Measurements from ENCODE around the gene TBCE. TPM values are rescaled to one million over a fixed set of nuclear protein-coding genes. Genes with fewer than 3 reads are reported as not detected.

TBCE gene
- polyA plus RNA-seq, 1 donor from 2014 or later = 72.9 TPM

DNA sequence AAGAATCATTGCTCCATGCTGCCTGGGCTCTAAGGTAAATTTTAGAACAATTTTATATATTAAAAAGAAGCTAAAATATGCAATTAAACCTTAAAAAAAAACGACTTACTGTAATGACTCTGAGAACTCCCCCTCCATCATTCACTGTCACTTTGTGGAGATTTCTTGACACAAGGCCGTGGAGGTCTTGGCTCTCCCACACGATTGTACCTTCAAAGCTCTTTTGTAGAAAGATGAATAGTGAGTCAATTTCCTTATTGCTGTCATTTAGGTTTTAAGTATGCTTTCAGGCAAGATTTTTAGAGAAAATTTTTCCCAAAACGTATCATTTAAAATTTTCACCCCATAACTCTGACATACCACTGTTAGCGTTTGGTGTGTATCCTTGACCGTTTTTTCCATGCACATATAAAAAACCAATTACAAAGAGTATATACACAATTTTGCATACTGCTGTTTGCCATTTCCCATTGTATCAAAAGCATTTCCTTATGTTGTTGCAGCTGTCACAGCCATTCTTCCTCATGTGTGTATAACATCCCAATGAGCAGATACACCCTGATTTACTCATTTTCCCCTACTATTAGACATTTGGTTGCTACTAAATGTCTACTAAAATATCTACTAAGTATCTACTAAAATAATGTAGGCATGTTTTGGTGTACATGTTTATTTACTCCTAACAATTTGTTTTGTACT is 103.7 kb downstream of the TBCE start:
- H3K9ac ChIP-seq (ENCODE audit: low read length) = no peak overlapping the region
- no peaks in the 10 kb centered on the region for H3K36me3 ChIP-seq (ENCODE audit: insufficient read depth, low read length)
- no peaks in the 10 kb centered on the region for H3K27me3 ChIP-seq (ENCODE audit: insufficient read depth, low read depth, low read length)
- H3K4me2 ChIP-seq (ENCODE audit: low read length) = no peak overlapping the region
- H3K27ac ChIP-seq (ENCODE audit: low read length) = no peak overlapping the region
- no peaks in the 10 kb centered on the region for H3K79me2 ChIP-seq (replicated peaks; ENCODE audit: insufficient read depth, low read length)
- H3F3A ChIP-seq (ENCODE audit: insufficient read depth, low read length, poor library complexity, severe bottlenecking) = no peaks in the 10 kb centered on the region
- no peak overlapping the region for H2AFZ ChIP-seq (ENCODE audit: low read depth, low read length)
- no peak for TF ChIP-seq MXI1 (conservative IDR thresholded peaks at IDR 0.05; ENCODE audit: poor library complexity, severe bottlenecking)
- TF ChIP-seq SMC3 (conservative IDR thresholded peaks at IDR 0.05; ENCODE audit: poor library complexity) = no peak
- TF ChIP-seq POLR2AphosphoS5 (IDR thresholded peaks at IDR 0.05) = no peak
- no peak for TF ChIP-seq RAD21 (conservative IDR thresholded peaks at IDR 0.05)
- TF ChIP-seq TAF1 (IDR thresholded peaks at IDR 0.05; ENCODE audit: low read depth) = no peak
- no peak for TF ChIP-seq EZH2 (IDR thresholded peaks at IDR 0.05; ENCODE audit: borderline replicate concordance, insufficient read depth, low read length, poor library complexity, severe bottlenecking)
- TF ChIP-seq, protein P1, sequence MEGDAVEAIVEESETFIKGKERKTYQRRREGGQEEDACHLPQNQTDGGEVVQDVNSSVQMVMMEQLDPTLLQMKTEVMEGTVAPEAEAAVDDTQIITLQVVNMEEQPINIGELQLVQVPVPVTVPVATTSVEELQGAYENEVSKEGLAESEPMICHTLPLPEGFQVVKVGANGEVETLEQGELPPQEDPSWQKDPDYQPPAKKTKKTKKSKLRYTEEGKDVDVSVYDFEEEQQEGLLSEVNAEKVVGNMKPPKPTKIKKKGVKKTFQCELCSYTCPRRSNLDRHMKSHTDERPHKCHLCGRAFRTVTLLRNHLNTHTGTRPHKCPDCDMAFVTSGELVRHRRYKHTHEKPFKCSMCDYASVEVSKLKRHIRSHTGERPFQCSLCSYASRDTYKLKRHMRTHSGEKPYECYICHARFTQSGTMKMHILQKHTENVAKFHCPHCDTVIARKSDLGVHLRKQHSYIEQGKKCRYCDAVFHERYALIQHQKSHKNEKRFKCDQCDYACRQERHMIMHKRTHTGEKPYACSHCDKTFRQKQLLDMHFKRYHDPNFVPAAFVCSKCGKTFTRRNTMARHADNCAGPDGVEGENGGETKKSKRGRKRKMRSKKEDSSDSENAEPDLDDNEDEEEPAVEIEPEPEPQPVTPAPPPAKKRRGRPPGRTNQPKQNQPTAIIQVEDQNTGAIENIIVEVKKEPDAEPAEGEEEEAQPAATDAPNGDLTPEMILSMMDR (IDR thresholded peaks at IDR 0.05; ENCODE audit: poor library complexity, severe bottlenecking) = no peak
- no peak for TF ChIP-seq EP300 (conservative IDR thresholded peaks at IDR 0.05; ENCODE audit: poor library complexity, severe bottlenecking)
- TF ChIP-seq, protein P2, sequence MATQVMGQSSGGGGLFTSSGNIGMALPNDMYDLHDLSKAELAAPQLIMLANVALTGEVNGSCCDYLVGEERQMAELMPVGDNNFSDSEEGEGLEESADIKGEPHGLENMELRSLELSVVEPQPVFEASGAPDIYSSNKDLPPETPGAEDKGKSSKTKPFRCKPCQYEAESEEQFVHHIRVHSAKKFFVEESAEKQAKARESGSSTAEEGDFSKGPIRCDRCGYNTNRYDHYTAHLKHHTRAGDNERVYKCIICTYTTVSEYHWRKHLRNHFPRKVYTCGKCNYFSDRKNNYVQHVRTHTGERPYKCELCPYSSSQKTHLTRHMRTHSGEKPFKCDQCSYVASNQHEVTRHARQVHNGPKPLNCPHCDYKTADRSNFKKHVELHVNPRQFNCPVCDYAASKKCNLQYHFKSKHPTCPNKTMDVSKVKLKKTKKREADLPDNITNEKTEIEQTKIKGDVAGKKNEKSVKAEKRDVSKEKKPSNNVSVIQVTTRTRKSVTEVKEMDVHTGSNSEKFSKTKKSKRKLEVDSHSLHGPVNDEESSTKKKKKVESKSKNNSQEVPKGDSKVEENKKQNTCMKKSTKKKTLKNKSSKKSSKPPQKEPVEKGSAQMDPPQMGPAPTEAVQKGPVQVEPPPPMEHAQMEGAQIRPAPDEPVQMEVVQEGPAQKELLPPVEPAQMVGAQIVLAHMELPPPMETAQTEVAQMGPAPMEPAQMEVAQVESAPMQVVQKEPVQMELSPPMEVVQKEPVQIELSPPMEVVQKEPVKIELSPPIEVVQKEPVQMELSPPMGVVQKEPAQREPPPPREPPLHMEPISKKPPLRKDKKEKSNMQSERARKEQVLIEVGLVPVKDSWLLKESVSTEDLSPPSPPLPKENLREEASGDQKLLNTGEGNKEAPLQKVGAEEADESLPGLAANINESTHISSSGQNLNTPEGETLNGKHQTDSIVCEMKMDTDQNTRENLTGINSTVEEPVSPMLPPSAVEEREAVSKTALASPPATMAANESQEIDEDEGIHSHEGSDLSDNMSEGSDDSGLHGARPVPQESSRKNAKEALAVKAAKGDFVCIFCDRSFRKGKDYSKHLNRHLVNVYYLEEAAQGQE (IDR thresholded peaks at IDR 0.05; ENCODE audit: borderline replicate concordance) = no peak
- no peaks in the 10 kb centered on the region for H4K20me1 ChIP-seq (ENCODE audit: insufficient read depth)
- H3K4me3 ChIP-seq (ENCODE audit: low read length) = no peak overlapping the region
- no peaks in the 10 kb centered on the region for H3K9me3 ChIP-seq (ENCODE audit: low read length)
- no peaks in the 10 kb centered on the region for H3K9me2 ChIP-seq (ENCODE audit: insufficient read depth, low read length)

DNA sequence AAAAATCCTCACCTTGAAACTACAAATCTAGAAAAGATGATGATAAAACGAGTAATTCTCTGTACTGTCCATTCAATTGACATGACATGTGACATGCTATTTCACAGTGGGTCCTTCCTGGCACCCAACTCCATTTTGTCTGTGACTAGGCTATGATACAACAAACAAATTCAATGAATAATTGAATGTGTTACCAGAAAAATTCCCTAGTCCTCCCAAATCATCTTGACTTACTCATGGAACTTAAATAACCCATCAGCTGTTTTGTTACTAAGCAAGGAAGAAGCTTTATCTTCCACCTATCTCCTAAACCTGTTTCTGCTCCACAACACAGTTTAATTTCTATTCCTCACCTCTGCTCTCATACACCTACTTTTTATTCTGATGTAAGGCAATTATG is 106.6 kb downstream of the TBCE start:
- Histone ChIP-seq H3K79me2 (replicated peaks; ENCODE audit: insufficient read depth, low read length) (no peaks in the 10 kb centered on the region), H4K20me1 (ENCODE audit: insufficient read depth) (no peaks in the 10 kb centered on the region), H3K9me3 (ENCODE audit: low read length) (no peaks in the 10 kb centered on the region), H3K9ac (ENCODE audit: low read length) (no peak overlapping the region), H2AFZ (ENCODE audit: low read depth, low read length) (no peak overlapping the region), H3K4me3 (ENCODE audit: low read length) (no peak overlapping the region), H3F3A (ENCODE audit: insufficient read depth, low read length, poor library complexity, severe bottlenecking) (no peaks in the 10 kb centered on the region), H3K36me3 (ENCODE audit: insufficient read depth, low read length) (no peaks in the 10 kb centered on the region), H3K9me2 (ENCODE audit: insufficient read depth, low read length) (no peaks in the 10 kb centered on the region), H3K4me2 (ENCODE audit: low read length) (no peak overlapping the region), H3K27ac (ENCODE audit: low read length) (no peak overlapping the region), H3K27me3 (ENCODE audit: insufficient read depth, low read depth, low read length) (no peaks in the 10 kb centered on the region)
- TF ChIP-seq, protein P2 (IDR thresholded peaks at IDR 0.05; ENCODE audit: borderline replicate concordance) = no peak
- TF ChIP-seq EZH2 (IDR thresholded peaks at IDR 0.05; ENCODE audit: borderline replicate concordance, insufficient read depth, low read length, poor library complexity, severe bottlenecking) (no peak), MXI1 (conservative IDR thresholded peaks at IDR 0.05; ENCODE audit: poor library complexity, severe bottlenecking) (no peak), SMC3 (conservative IDR thresholded peaks at IDR 0.05; ENCODE audit: poor library complexity) (no peak), TAF1 (IDR thresholded peaks at IDR 0.05; ENCODE audit: low read depth) (no peak), RAD21 (conservative IDR thresholded peaks at IDR 0.05) (no peak)

All from neural cell (in vitro differentiated cells).